ENCODE measurements around the gene RC3H2. TPM values are rescaled to one million over a fixed set of nuclear protein-coding genes. Genes with fewer than 3 reads are reported as not detected.

RC3H2 gene
- total and polyA plus RNA-seq, 10 of the 15 experiments (the other 5 are each of a cell fraction or from before 2014, with no cell fraction given): 7.2 to 25.5 (median 16.1) TPM

- TF ChIP-seq ZBTB4 (CRISPR knock-in tag; IDR thresholded peaks at IDR 0.05) (no peak), STAT1 (conservative IDR thresholded peaks at IDR 0.05) (no peak), HDGF (IDR thresholded peaks at IDR 0.05) (no peak), TAF1 (IDR thresholded peaks at IDR 0.05; ENCODE audit: borderline replicate concordance, low read depth, low read length) (0 out of 2 replicates have a peak, but pooled peaks have one; percentile 11), MLLT1 (IDR thresholded peaks at IDR 0.05) (0 out of 2 replicates have a peak, but pooled peaks have one; percentile 8), CBX3 (IDR thresholded peaks at IDR 0.05; ENCODE audit: borderline replicate concordance, low read depth) (no peak), YY1 (IDR thresholded peaks at IDR 0.05; ENCODE audit: low read depth, low read length) (no peak), WRNIP1 (IDR thresholded peaks at IDR 0.05; ENCODE audit: borderline replicate concordance, low read depth, low read length) (no peak), BMI1 (IDR thresholded peaks at IDR 0.05; ENCODE audit: borderline replicate concordance) (no peak), HDAC2 (IDR thresholded peaks at IDR 0.05) (no peak), CREB1 (IDR thresholded peaks at IDR 0.05; ENCODE audit: low read depth) (peak; percentile 5; the same call in 1 of the 2 replicates), CTCF (IDR thresholded peaks at IDR 0.05 in 2 of 3, conservative IDR thresholded peaks at IDR 0.05 in 1 of 3; ENCODE audit: control insufficient read depth in 2 of 3, extremely low read depth in 1 of 3, insufficient read depth in 1 of 3, low read depth in 3 of 3, low read length in 3 of 3) (no peak), ZNF24 (IDR thresholded peaks at IDR 0.05) (no peak), BCL11A (IDR thresholded peaks at IDR 0.05; ENCODE audit: low read depth, low read length) (no peak), CBFB (IDR thresholded peaks at IDR 0.05; ENCODE audit: low read depth) (no peak), ATF7 (IDR thresholded peaks at IDR 0.05; ENCODE audit: low read depth) (no peak), CHD4 (IDR thresholded peaks at IDR 0.05) (no peak), POU2F2 (IDR thresholded peaks at IDR 0.05; ENCODE audit: borderline replicate concordance, low read depth, low read length) (no peak), GABPA (IDR thresholded peaks at IDR 0.05; ENCODE audit: low read depth) (no peak), E4F1 (IDR thresholded peaks at IDR 0.05; ENCODE audit: borderline replicate concordance, partially characterized antibody) (no peak), ZBTB33 (IDR thresholded peaks at IDR 0.05) (no peak), RELA (IDR thresholded peaks at IDR 0.05; ENCODE audit: borderline replicate concordance, partially characterized antibody) (no peak)
Observed at GRCh38 chr9:122904466-122904822, 715 bp downstream of the RC3H2 start (continued).
